ENCODE results near the gene PTK6.

Gene PTK6

GRCh38 chr20:63536997-63537524, at the start of gene PTK6:
Gene PTK6, minus strand, starts transcription at chr20:63537376. Its CDS starts 62 bp downstream, at chr20:63537314.
- Histone ChIP-seq H3K27me3 (replicated peaks; ENCODE audit: control insufficient read depth, insufficient read depth, low read length) (no peaks in the 10 kb centered on the region), H3K4me3 (replicated peaks; ENCODE audit: low read depth, low read length) (peak within 1 kb of the TSS; percentile 63), H3K36me3 (ENCODE audit: control insufficient read depth, insufficient read depth, low read length) (no peaks in the 10 kb centered on the region)
- DNase-seq (ENCODE audit: extremely low read depth, insufficient read length), result no peak
- no peak for TF ChIP-seq CTCF (IDR thresholded peaks at IDR 0.05; ENCODE audit: insufficient read depth, low read length, poor library complexity, severe bottlenecking)

- no peak for TF ChIP-seq CTCF (IDR thresholded peaks at IDR 0.05; ENCODE audit: insufficient read depth, low read length, poor library complexity, severe bottlenecking)
- Histone ChIP-seq H3K36me3 (ENCODE audit: control insufficient read depth, insufficient read depth, low read length) (peaks cover 5% of the 10 kb centered on the region), H3K4me3 (replicated peaks; ENCODE audit: low read depth, low read length) (no peak overlapping the region), H3K27me3 (replicated peaks; ENCODE audit: control insufficient read depth, insufficient read depth, low read length) (no peaks in the 10 kb centered on the region)
- DNase-seq (ENCODE audit: extremely low read depth, insufficient read length), result no peak
These were observed 49.6 kb upstream of the PTK6 start for GRCh38 chr20:63586797-63587196.

GRCh38 chr20:63585616-63586565, 48.7 kb upstream of the PTK6 start:
- Histone ChIP-seq H3K4me3 (replicated peaks; ENCODE audit: low read depth, low read length) (no peak overlapping the region), H3K36me3 (ENCODE audit: control insufficient read depth, insufficient read depth, low read length) (peaks cover 5% of the 10 kb centered on the region)
- no peak for TF ChIP-seq CTCF (IDR thresholded peaks at IDR 0.05; ENCODE audit: insufficient read depth, low read length, poor library complexity, severe bottlenecking)

GRCh38 chr20:63582382-63583063, 45.3 kb upstream of the PTK6 start:
- no peaks in the 10 kb centered on the region for H3K27me3 ChIP-seq (replicated peaks; ENCODE audit: control insufficient read depth, insufficient read depth, low read length)
- H3K36me3 ChIP-seq (ENCODE audit: control insufficient read depth, insufficient read depth, low read length), result peaks cover 3% of the 10 kb centered on the region; the same call in 1 of the 2 replicates
- no peak for TF ChIP-seq CTCF (IDR thresholded peaks at IDR 0.05; ENCODE audit: insufficient read depth, low read length, poor library complexity, severe bottlenecking)
- H3K4me3 ChIP-seq (replicated peaks; ENCODE audit: low read depth, low read length), result no peak overlapping the region
- DNase-seq (ENCODE audit: extremely low read depth, insufficient read length), result no peak

More at GRCh38 chr20:63585616-63586565, 48.7 kb upstream of the PTK6 start:
- H3K27me3 ChIP-seq (replicated peaks; ENCODE audit: control insufficient read depth, insufficient read depth, low read length), result no peaks in the 10 kb centered on the region
- no peak for DNase-seq (ENCODE audit: extremely low read depth, insufficient read length)

- DNase-seq (ENCODE audit: extremely low read depth, insufficient read length), result no peak
- no peak overlapping the region for H3K4me3 ChIP-seq (replicated peaks; ENCODE audit: low read depth, low read length)
- no peaks in the 10 kb centered on the region for H3K36me3 ChIP-seq (ENCODE audit: control insufficient read depth, insufficient read depth, low read length)
- H3K27me3 ChIP-seq (replicated peaks; ENCODE audit: control insufficient read depth, insufficient read depth, low read length), result no peaks in the 10 kb centered on the region
- TF ChIP-seq CTCF (IDR thresholded peaks at IDR 0.05; ENCODE audit: insufficient read depth, low read length, poor library complexity, severe bottlenecking), result peak; percentile 76
These were observed 43.8 kb upstream of the PTK6 start for GRCh38 chr20:63580796-63581461.

All from GM06990 (cell line).